Type B pancreatic cell (in vitro differentiated cells): ENCODE data around the gene MOCOS. TPM values are rescaled to one million over a fixed set of nuclear protein-coding genes. Genes with fewer than 3 reads are reported as not detected.

Experiments used
- DNase-seq: peaks from one replicate; pipeline ENCODE4 v3.0.0; 2021; ENCODE audit warnings: mixed read lengths; ENCODE audit not compliant: unreplicated experiment; ENCODE audit errors: extremely low spot score
- H3K27ac Mint-ChIP-seq: 2 replicates; pipeline ENCODE4 v1.8.0; 2021; ENCODE audit warnings: mild to moderate bottlenecking, mixed read lengths
- H3K27me3 Mint-ChIP-seq: 2 replicates; pipeline ENCODE4 v1.8.0; 2021; ENCODE audit warnings: mixed read lengths
- H3K36me3 Mint-ChIP-seq: 2 replicates; pipeline ENCODE4 v1.8.0; 2021; ENCODE audit warnings: mixed read lengths
- H3K4me1 Mint-ChIP-seq: one replicate; pipeline ENCODE4 v1.8.0; 2021; ENCODE audit warnings: mixed read lengths; ENCODE audit not compliant: unreplicated experiment
- H3K4me3 Mint-ChIP-seq: 2 replicates; pipeline ENCODE4 v1.8.0; 2021; ENCODE audit warnings: mild to moderate bottlenecking, mixed read lengths
- H3K9me3 Mint-ChIP-seq: 2 replicates; pipeline ENCODE4 v1.8.0; 2021; ENCODE audit warnings: mixed read lengths
- CTCF ChIP-seq: fragments of 200-600 bp; sonication (generic); conservative IDR thresholded peaks from 2 replicates; pipeline ENCODE4 v1.5.0; 2021; ENCODE audit warnings: antibody characterized with exemption, mild to moderate bottlenecking
- total RNA-seq: library from RNA; stranded (reverse); gene quantifications from 2 replicates; pipeline ENCODE4 v1.2.1, GENCODE V29; 2021; ENCODE audit warnings: low replicate concordance

The MOCOS gene
- total RNA-seq, 1 donor from 2014 or later = 2.4 TPM

- TF ChIP-seq CTCF = no peak
- Mint-ChIP-seq H3K36me3 (no peaks in the 10 kb centered on the region), H3K4me1 (no peaks in the 10 kb centered on the region), H3K27me3 (peaks cover 36% of the 10 kb centered on the region), H3K4me3 (no peak overlapping the region), H3K27ac (no peak overlapping the region), H3K9me3 (no peaks in the 10 kb centered on the region)
- no peak for DNase-seq
Measured at GRCh38 chr18:36189486-36189885, 2.2 kb downstream of the MOCOS start.

DNA sequence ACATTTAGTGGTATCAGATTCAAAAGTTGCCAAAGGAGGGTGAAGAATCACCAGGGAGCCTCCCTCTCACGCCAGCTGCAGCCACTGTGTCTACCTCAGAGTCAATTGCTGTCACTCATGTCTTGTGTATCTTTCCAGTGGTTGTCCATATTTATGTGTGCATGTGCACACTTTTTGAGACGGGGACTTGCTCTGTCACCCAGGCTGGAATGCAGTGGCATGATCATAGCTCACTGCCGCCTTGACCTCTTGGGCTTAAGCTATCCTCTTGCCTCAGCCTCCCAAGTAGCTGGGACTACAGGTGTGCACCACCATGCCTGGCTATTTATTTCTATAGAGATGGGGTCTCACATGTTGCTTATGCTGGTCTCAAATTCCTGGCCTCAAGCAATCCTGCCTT is 4.0 kb downstream of the MOCOS start:
- H3K27ac Mint-ChIP-seq = no peak overlapping the region
- no peak overlapping the region for H3K4me3 Mint-ChIP-seq
- H3K4me1 Mint-ChIP-seq = no peaks in the 10 kb centered on the region
- H3K27me3 Mint-ChIP-seq = peaks cover 24% of the 10 kb centered on the region
- no peaks in the 10 kb centered on the region for H3K36me3 Mint-ChIP-seq
- DNase-seq = no peak
- TF ChIP-seq CTCF = no peak
- no peaks in the 10 kb centered on the region for H3K9me3 Mint-ChIP-seq

DNA sequence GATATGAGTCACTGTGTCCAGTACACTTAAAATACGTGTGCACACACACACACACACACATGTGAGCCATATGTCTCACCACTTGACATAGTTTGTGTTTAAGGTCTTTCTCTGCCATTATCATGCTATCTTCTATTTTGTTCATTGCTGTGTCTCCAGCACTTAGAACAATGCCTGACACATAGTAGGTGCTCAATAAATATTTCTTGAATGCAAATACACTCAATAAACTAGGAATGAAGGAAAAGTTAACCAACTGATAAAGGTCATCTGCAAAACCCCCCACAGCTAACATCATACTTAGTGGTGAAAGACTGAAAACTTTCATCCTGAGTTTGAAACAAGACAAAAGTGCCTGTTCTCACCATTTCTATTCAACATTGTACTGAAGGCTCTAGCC is 4.4 kb downstream of the MOCOS start:
- H3K4me3 Mint-ChIP-seq = no peak overlapping the region
- H3K4me1 Mint-ChIP-seq = no peaks in the 10 kb centered on the region
- no peak overlapping the region for H3K27ac Mint-ChIP-seq
- no peak for TF ChIP-seq CTCF
- H3K36me3 Mint-ChIP-seq = no peaks in the 10 kb centered on the region
- no peaks in the 10 kb centered on the region for H3K9me3 Mint-ChIP-seq
- no peak for DNase-seq
- peaks cover 20% of the 10 kb centered on the region for H3K27me3 Mint-ChIP-seq

DNA sequence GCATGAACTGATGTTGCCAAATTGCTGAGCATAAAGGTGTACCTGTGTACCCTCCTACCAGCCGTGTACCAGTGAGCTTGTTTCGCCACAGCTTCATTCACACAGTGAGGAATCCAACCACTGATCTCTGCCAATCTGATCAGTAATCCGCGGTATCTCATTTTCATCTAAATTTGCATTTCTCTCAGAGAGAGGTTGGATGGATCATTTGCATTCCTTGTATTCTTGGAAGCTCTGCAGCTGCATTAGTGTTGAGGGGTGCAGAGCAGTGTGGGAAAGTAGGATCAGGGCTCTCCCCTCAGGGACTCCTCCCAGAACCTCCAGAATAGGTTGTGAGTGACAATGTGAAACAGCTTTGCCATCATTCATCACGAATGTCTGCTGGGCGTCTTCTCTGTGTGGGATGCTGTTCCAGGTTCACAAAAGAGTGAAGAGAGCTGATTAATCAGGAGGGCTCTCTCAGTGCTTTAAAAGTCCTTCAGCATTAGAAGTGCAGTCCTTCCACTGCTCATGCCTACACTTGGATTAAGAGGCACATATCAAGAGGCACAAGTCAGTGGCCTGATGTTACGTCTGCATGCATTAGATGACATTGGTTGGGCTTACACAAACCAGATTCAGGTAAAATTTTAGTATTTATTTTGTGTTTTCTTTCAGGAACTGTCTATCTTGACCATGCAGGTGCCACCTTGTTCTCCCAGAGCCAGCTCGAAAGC is 7.5 kb downstream of the MOCOS start:
- no peaks in the 10 kb centered on the region for H3K9me3 Mint-ChIP-seq
- no peaks in the 10 kb centered on the region for H3K27me3 Mint-ChIP-seq
- H3K4me3 Mint-ChIP-seq = no peak overlapping the region
- no peaks in the 10 kb centered on the region for H3K36me3 Mint-ChIP-seq
- no peak overlapping the region for H3K27ac Mint-ChIP-seq
- DNase-seq = no peak
- no peaks in the 10 kb centered on the region for H3K4me1 Mint-ChIP-seq
- TF ChIP-seq CTCF = no peak

DNA sequence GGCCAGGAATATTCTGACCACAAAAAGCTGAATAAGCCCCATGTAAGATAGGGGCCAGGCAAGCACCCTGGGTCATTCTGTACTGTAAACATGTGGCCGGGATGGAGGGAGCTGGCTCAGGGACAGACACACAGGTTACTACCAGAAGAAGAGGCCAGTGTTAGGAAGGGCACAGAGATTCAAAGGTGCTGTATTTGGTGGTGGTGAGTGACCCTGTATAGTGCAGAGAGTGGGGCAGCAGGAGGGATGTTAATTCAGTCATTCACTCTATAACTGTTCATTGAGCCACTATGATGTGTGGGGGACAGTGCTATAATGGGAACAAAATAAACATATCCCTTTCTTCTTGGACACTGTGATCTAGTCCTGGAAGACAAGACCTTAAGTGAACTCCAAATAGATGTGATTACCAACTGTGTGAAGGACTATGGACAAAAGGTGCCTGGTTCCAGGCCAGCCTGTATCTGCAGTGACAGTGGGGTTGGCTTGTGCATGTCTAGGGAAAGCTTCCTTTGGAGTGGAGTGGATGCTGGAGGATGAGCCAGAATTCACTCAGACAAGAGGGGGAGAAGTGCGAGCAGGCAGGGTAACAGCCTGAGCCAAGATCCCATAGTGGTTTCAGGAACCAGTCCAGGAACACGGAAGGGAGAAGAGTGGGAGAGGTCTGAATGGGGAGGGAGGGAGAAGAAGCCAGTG is 8.3 kb downstream of the MOCOS start:
- Mint-ChIP-seq H3K27ac (no peak overlapping the region), H3K4me1 (no peaks in the 10 kb centered on the region), H3K9me3 (no peaks in the 10 kb centered on the region), H3K27me3 (no peaks in the 10 kb centered on the region), H3K36me3 (no peaks in the 10 kb centered on the region), H3K4me3 (no peak overlapping the region)
- DNase-seq = no peak
- TF ChIP-seq CTCF = no peak
